ENCODE data around the gene AKT2.

- TF ChIP-seq, protein P1, sequence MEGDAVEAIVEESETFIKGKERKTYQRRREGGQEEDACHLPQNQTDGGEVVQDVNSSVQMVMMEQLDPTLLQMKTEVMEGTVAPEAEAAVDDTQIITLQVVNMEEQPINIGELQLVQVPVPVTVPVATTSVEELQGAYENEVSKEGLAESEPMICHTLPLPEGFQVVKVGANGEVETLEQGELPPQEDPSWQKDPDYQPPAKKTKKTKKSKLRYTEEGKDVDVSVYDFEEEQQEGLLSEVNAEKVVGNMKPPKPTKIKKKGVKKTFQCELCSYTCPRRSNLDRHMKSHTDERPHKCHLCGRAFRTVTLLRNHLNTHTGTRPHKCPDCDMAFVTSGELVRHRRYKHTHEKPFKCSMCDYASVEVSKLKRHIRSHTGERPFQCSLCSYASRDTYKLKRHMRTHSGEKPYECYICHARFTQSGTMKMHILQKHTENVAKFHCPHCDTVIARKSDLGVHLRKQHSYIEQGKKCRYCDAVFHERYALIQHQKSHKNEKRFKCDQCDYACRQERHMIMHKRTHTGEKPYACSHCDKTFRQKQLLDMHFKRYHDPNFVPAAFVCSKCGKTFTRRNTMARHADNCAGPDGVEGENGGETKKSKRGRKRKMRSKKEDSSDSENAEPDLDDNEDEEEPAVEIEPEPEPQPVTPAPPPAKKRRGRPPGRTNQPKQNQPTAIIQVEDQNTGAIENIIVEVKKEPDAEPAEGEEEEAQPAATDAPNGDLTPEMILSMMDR (IDR thresholded peaks at IDR 0.05) = no peak
- no peak for TF ChIP-seq POLR2A (IDR thresholded peaks at IDR 0.05)
Observed at GRCh38 chr19:40253611-40254092, 31.5 kb downstream of the AKT2 start.

All from ovary (tissue), 3 donors.